Measurements from ENCODE around the gene KLHDC4.

The KLHDC4 gene

GRCh38 chr16:87809150-87809902 is 43.5 kb upstream of the KLHDC4 start:
- no peak overlapping the region for H3K9ac ChIP-seq (ENCODE audit: low read length)
- no peak for DNase-seq
- no peaks in the 10 kb centered on the region for H3K79me1 ChIP-seq (replicated peaks; ENCODE audit: low read length, poor library complexity, severe bottlenecking)
- WGBS, result 67% methylated on average over 15 of the region's 15 CpGs
- H3K4ac ChIP-seq (ENCODE audit: low read depth in 1 of 2, low read length in 2 of 2), result no peak overlapping the region
- H3K23ac ChIP-seq (ENCODE audit: low read length in 2 of 2), result no peak overlapping the region
- H3K4me2 ChIP-seq (ENCODE audit: low read length, poor library complexity, severe bottlenecking), result no peak overlapping the region
- peaks cover 22 to 42% of the 10 kb centered on the region in 2 experiments for H3K27me3 ChIP-seq (ENCODE audit: control insufficient read depth in 1 of 2, insufficient read depth in 1 of 2, low read length in 2 of 2)
- H2AFZ ChIP-seq (ENCODE audit: low read depth, low read length), result no peak overlapping the region
- H3K36me3 ChIP-seq (ENCODE audit: control insufficient read depth in 1 of 2, insufficient read depth in 2 of 2, low read depth in 1 of 2, low read length in 2 of 2), result no peaks in the 10 kb centered on the region
- H3K9me3 ChIP-seq (ENCODE audit: control insufficient read depth, low read length), result no peaks in the 10 kb centered on the region
- H2BK12ac ChIP-seq (ENCODE audit: low read length in 2 of 2), result no peak overlapping the region
- H3K27ac ChIP-seq (ENCODE audit: low read length, poor library complexity, severe bottlenecking), result no peak overlapping the region
- peak overlapping the region in 1 of 2 experiments; percentile 28 for H3K14ac ChIP-seq (ENCODE audit: low read length in 2 of 2)
- H4K91ac ChIP-seq (ENCODE audit: low read length), result no peak overlapping the region
- no peak overlapping the region for H2AK5ac ChIP-seq (ENCODE audit: low read length, severe bottlenecking)
- H2BK15ac ChIP-seq (ENCODE audit: low read depth, poor library complexity, severe bottlenecking), result no peak overlapping the region
- no peak overlapping the region for H2BK120ac ChIP-seq (ENCODE audit: low read depth, low read length)
- H3K4me1 ChIP-seq (ENCODE audit: control insufficient read depth, insufficient read depth, low read depth, low read length), result peaks cover 15% of the 10 kb centered on the region
- no peak overlapping the region for H3K4me3 ChIP-seq (ENCODE audit: insufficient read depth in 1 of 2, low read depth in 1 of 2, low read length in 2 of 2)
- no peak overlapping the region for H4K8ac ChIP-seq (ENCODE audit: low read length)
- H3K18ac ChIP-seq (ENCODE audit: low read depth in 1 of 2, low read length in 2 of 2), result no peak overlapping the region
- no peak overlapping the region for H2BK5ac ChIP-seq (ENCODE audit: low read depth, low read length, poor library complexity, severe bottlenecking)

- Histone ChIP-seq H2BK5ac (ENCODE audit: low read depth, low read length, poor library complexity, severe bottlenecking) (no peak overlapping the region), H3K36me3 (ENCODE audit: control insufficient read depth in 1 of 2, insufficient read depth in 2 of 2, low read depth in 1 of 2, low read length in 2 of 2) (no peaks in the 10 kb centered on the region), H3K23ac (ENCODE audit: low read length in 2 of 2) (no peak overlapping the region), H2AK5ac (ENCODE audit: low read length, severe bottlenecking) (no peak overlapping the region), H2BK12ac (ENCODE audit: low read length in 2 of 2) (no peak overlapping the region), H3K14ac (ENCODE audit: low read length in 2 of 2) (peak overlapping the region in 1 of 2 experiments; percentile 22), H3K4me1 (ENCODE audit: control insufficient read depth, insufficient read depth, low read depth, low read length) (peaks cover 15% of the 10 kb centered on the region), H4K91ac (ENCODE audit: low read length) (no peak overlapping the region), H3K79me1 (replicated peaks; ENCODE audit: low read length, poor library complexity, severe bottlenecking) (no peaks in the 10 kb centered on the region), H2BK15ac (ENCODE audit: low read depth, poor library complexity, severe bottlenecking) (no peak overlapping the region), H3K4ac (ENCODE audit: low read depth in 1 of 2, low read length in 2 of 2) (no peak overlapping the region), H3K27ac (ENCODE audit: low read length, poor library complexity, severe bottlenecking) (no peak overlapping the region), H3K9ac (ENCODE audit: low read length) (no peak overlapping the region), H3K18ac (ENCODE audit: low read depth in 1 of 2, low read length in 2 of 2) (no peak overlapping the region), H3K4me2 (ENCODE audit: low read length, poor library complexity, severe bottlenecking) (no peak overlapping the region), H3K4me3 (ENCODE audit: insufficient read depth in 1 of 2, low read depth in 1 of 2, low read length in 2 of 2) (no peak overlapping the region), H3K9me3 (ENCODE audit: control insufficient read depth, low read length) (no peaks in the 10 kb centered on the region), H2AFZ (ENCODE audit: low read depth, low read length) (no peak overlapping the region), H2BK120ac (ENCODE audit: low read depth, low read length) (no peak overlapping the region), H4K8ac (ENCODE audit: low read length) (no peak overlapping the region), H3K27me3 (ENCODE audit: control insufficient read depth in 1 of 2, insufficient read depth in 1 of 2, low read length in 2 of 2) (peaks cover 19 to 46% of the 10 kb centered on the region in 2 experiments)
- WGBS, result 92% methylated on average over 6 of the region's 6 CpGs
- DNase-seq, result no peak
Measured at GRCh38 chr16:87808108-87808507, 42.3 kb upstream of the KLHDC4 start.

- no peaks in the 10 kb centered on the region for H3K79me1 ChIP-seq (replicated peaks; ENCODE audit: low read length, poor library complexity, severe bottlenecking)
- H3K18ac ChIP-seq (ENCODE audit: low read depth in 1 of 2, low read length in 2 of 2), result peak overlapping the region; percentile 54 to 84
- H4K91ac ChIP-seq (ENCODE audit: low read length), result peak overlapping the region; percentile 99
- H3K4me3 ChIP-seq (ENCODE audit: insufficient read depth in 1 of 2, low read depth in 1 of 2, low read length in 2 of 2), result peak overlapping the region in 1 of 2 experiments; percentile 74
- H3K4me2 ChIP-seq (ENCODE audit: low read length, poor library complexity, severe bottlenecking), result peak overlapping the region; percentile 41
- no peak overlapping the region for H2BK5ac ChIP-seq (ENCODE audit: low read depth, low read length, poor library complexity, severe bottlenecking)
- no peak overlapping the region for H3K27ac ChIP-seq (ENCODE audit: low read length, poor library complexity, severe bottlenecking)
- no peak overlapping the region for H2AK5ac ChIP-seq (ENCODE audit: low read length, severe bottlenecking)
- peaks cover 14 to 41% of the 10 kb centered on the region in 2 experiments for H3K27me3 ChIP-seq (ENCODE audit: control insufficient read depth in 1 of 2, insufficient read depth in 1 of 2, low read length in 2 of 2)
- peak overlapping the region; percentile 95 for H2BK120ac ChIP-seq (ENCODE audit: low read depth, low read length)
- no peak overlapping the region for H3K23ac ChIP-seq (ENCODE audit: low read length in 2 of 2)
- H3K4ac ChIP-seq (ENCODE audit: low read depth in 1 of 2, low read length in 2 of 2), result peak overlapping the region; percentile 19 to 89
- DNase-seq, result peak; percentile 84
- no peaks in the 10 kb centered on the region for H3K36me3 ChIP-seq (ENCODE audit: control insufficient read depth in 1 of 2, insufficient read depth in 2 of 2, low read depth in 1 of 2, low read length in 2 of 2)
- peak overlapping the region; percentile 79 for H3K9ac ChIP-seq (ENCODE audit: low read length)
- peak overlapping the region; percentile 95 for H4K8ac ChIP-seq (ENCODE audit: low read length)
- H3K4me1 ChIP-seq (ENCODE audit: control insufficient read depth, insufficient read depth, low read depth, low read length), result peaks cover 15% of the 10 kb centered on the region
- WGBS, result 60% methylated on average over 25 of the region's 25 CpGs
- H3K9me3 ChIP-seq (ENCODE audit: control insufficient read depth, low read length), result no peaks in the 10 kb centered on the region
- H3K14ac ChIP-seq (ENCODE audit: low read length in 2 of 2), result no peak overlapping the region
- peak overlapping the region; percentile 73 to 95 for H2BK12ac ChIP-seq (ENCODE audit: low read length in 2 of 2)
- H2BK15ac ChIP-seq (ENCODE audit: low read depth, poor library complexity, severe bottlenecking), result peak overlapping the region; percentile 29
- peak overlapping the region; percentile 18 for H2AFZ ChIP-seq (ENCODE audit: low read depth, low read length)
Measured at GRCh38 chr16:87806641-87807546, 41.1 kb upstream of the KLHDC4 start.

- Histone ChIP-seq H3K4ac (ENCODE audit: low read depth in 1 of 2, low read length in 2 of 2) (peak overlapping the region; percentile 19 to 68), H3K4me1 (ENCODE audit: control insufficient read depth, insufficient read depth, low read depth, low read length) (peaks cover 15% of the 10 kb centered on the region), H2BK15ac (ENCODE audit: low read depth, poor library complexity, severe bottlenecking) (peak overlapping the region; percentile 82), H3K4me3 (ENCODE audit: insufficient read depth in 1 of 2, low read depth in 1 of 2, low read length in 2 of 2) (peak overlapping the region in 1 of 2 experiments; percentile 74), H3K36me3 (ENCODE audit: control insufficient read depth in 1 of 2, insufficient read depth in 2 of 2, low read depth in 1 of 2, low read length in 2 of 2) (no peaks in the 10 kb centered on the region), H3K27ac (ENCODE audit: low read length, poor library complexity, severe bottlenecking) (no peak overlapping the region), H3K4me2 (ENCODE audit: low read length, poor library complexity, severe bottlenecking) (peak overlapping the region; percentile 41), H2AK5ac (ENCODE audit: low read length, severe bottlenecking) (no peak overlapping the region), H2AFZ (ENCODE audit: low read depth, low read length) (peak overlapping the region; percentile 8), H3K23ac (ENCODE audit: low read length in 2 of 2) (no peak overlapping the region), H3K9me3 (ENCODE audit: control insufficient read depth, low read length) (no peaks in the 10 kb centered on the region), H3K18ac (ENCODE audit: low read depth in 1 of 2, low read length in 2 of 2) (peak overlapping the region; percentile 13 to 34), H4K8ac (ENCODE audit: low read length) (peak overlapping the region; percentile 95), H4K91ac (ENCODE audit: low read length) (peak overlapping the region; percentile 88), H2BK120ac (ENCODE audit: low read depth, low read length) (peak overlapping the region; percentile 86), H3K27me3 (ENCODE audit: control insufficient read depth in 1 of 2, insufficient read depth in 1 of 2, low read length in 2 of 2) (peaks cover 17 to 37% of the 10 kb centered on the region in 2 experiments), H2BK5ac (ENCODE audit: low read depth, low read length, poor library complexity, severe bottlenecking) (no peak overlapping the region), H3K79me1 (replicated peaks; ENCODE audit: low read length, poor library complexity, severe bottlenecking) (no peaks in the 10 kb centered on the region), H3K9ac (ENCODE audit: low read length) (peak overlapping the region; percentile 79), H3K14ac (ENCODE audit: low read length in 2 of 2) (no peak overlapping the region), H2BK12ac (ENCODE audit: low read length in 2 of 2) (peak overlapping the region in 1 of 2 experiments; percentile 64)
- WGBS, result 59% methylated on average over 16 of the region's 16 CpGs
- peak; percentile 42 for DNase-seq
Measured at GRCh38 chr16:87806261-87806640, 40.5 kb upstream of the KLHDC4 start.
